Osteocyte (in vitro differentiated cells): ENCODE results near the gene MEF2C. TPM values are rescaled to one million over a fixed set of nuclear protein-coding genes. Genes with fewer than 3 reads are reported as not detected.

Experiments used
- DNase-seq: peaks from one replicate; pipeline ENCODE4 v3.0.0; 2021; ENCODE audit warnings: mixed read lengths; ENCODE audit not compliant: unreplicated experiment; ENCODE audit errors: extremely low spot score
- H3K27ac Mint-ChIP-seq: one replicate; pipeline ENCODE4 v1.8.0; 2021; ENCODE audit warnings: mild to moderate bottlenecking, mixed read lengths; ENCODE audit not compliant: unreplicated experiment
- H3K27me3 Mint-ChIP-seq: one replicate; pipeline ENCODE4 v1.8.0; 2021; ENCODE audit warnings: mixed read lengths; ENCODE audit not compliant: unreplicated experiment
- H3K36me3 Mint-ChIP-seq: one replicate; pipeline ENCODE4 v1.8.0; 2021; ENCODE audit warnings: mixed read lengths; ENCODE audit not compliant: unreplicated experiment
- H3K4me1 Mint-ChIP-seq: one replicate; pipeline ENCODE4 v1.8.0; 2021; ENCODE audit warnings: mixed read lengths; ENCODE audit not compliant: unreplicated experiment
- H3K4me3 Mint-ChIP-seq: one replicate; pipeline ENCODE4 v1.8.0; 2021; ENCODE audit warnings: mild to moderate bottlenecking, moderate library complexity, mixed read lengths; ENCODE audit not compliant: unreplicated experiment
- H3K9me3 Mint-ChIP-seq: one replicate; pipeline ENCODE4 v1.8.0; 2021; ENCODE audit warnings: mixed read lengths; ENCODE audit not compliant: unreplicated experiment
- CTCF ChIP-seq: fragments of 200-600 bp; sonication (generic); IDR thresholded peaks from 2 replicates; pipeline ENCODE4 v1.5.0; 2021; ENCODE audit warnings: antibody characterized with exemption, mild to moderate bottlenecking, moderate library complexity
- total RNA-seq: library from RNA; stranded (reverse); gene quantifications from 2 replicates; pipeline ENCODE4 v1.2.1, GENCODE V29; 2021

Gene MEF2C
- total RNA-seq, 1 donor from 2014 or later: 9.4 TPM

DNA sequence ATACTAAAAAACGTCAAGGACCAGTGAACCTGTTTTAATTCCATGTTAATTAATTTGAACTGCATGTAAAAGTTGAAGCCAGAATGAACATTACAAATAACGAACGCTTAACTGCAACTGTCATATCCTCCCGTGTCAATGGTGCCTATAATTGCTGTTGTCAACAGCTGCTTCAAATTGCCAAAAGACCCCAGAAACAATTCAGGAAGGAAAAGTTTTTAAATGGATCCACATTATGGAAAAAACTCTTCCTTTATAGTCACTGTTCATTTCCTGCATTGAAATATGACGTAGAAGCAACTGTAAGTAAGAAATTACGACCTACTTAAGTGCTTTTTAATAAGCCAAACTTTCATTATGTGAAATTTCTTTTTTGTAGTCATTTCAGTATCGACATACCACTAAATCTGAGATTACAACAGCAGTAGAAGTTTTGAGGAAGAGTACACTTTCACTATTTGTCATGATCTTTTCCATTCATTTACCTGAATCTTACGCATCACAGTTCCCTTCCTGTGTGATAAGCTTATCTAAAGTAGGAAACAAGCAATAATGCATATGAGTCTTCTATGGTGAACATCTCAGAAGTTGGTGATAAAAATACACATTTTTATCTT is 37.8 kb downstream of the MEF2C start:
- Mint-ChIP-seq H3K4me3 (no peak overlapping the region), H3K4me1 (no peaks in the 10 kb centered on the region), H3K9me3 (no peaks in the 10 kb centered on the region), H3K36me3 (no peaks in the 10 kb centered on the region), H3K27me3 (no peaks in the 10 kb centered on the region), H3K27ac (no peak overlapping the region)
- no peak for TF ChIP-seq CTCF
- no peak for DNase-seq

GRCh38 chr5:88842784-88843183 is 40.2 kb downstream of the MEF2C start:
- no peak for TF ChIP-seq CTCF
- DNase-seq: no peak
- Mint-ChIP-seq H3K9me3 (no peaks in the 10 kb centered on the region), H3K4me1 (no peaks in the 10 kb centered on the region), H3K27ac (no peak overlapping the region), H3K36me3 (no peaks in the 10 kb centered on the region), H3K27me3 (no peaks in the 10 kb centered on the region), H3K4me3 (no peak overlapping the region)

GRCh38 chr5:88841212-88841611 is 41.8 kb downstream of the MEF2C start:
- H3K9me3 Mint-ChIP-seq: no peaks in the 10 kb centered on the region
- H3K4me3 Mint-ChIP-seq: no peak overlapping the region
- no peak overlapping the region for H3K27ac Mint-ChIP-seq
- DNase-seq: no peak
- TF ChIP-seq CTCF: no peak
- no peaks in the 10 kb centered on the region for H3K27me3 Mint-ChIP-seq
- H3K4me1 Mint-ChIP-seq: peaks cover 6% of the 10 kb centered on the region
- H3K36me3 Mint-ChIP-seq: no peaks in the 10 kb centered on the region

DNA sequence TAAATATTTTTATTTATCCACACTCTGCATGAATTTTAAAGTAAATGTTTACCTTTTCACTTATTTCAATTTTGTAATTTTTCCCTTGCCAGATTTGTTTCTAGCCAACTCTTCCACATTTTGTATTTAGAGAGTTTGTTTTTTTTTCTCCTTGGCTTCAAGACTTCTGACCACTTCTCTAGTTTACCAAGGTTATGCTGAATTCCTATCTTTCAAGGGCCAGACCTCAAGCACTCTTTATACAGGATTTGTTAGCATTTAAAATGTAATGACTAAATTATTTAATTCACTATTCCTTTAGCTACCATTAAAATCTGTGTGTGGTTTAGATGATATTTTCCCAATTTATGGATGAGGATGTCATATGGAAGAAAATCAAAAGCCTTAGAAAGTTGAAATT is 42.5 kb downstream of the MEF2C start:
- Mint-ChIP-seq H3K27me3 (no peaks in the 10 kb centered on the region), H3K4me1 (peaks cover 7% of the 10 kb centered on the region), H3K4me3 (no peak overlapping the region), H3K9me3 (no peaks in the 10 kb centered on the region), H3K36me3 (no peaks in the 10 kb centered on the region), H3K27ac (no peak overlapping the region)
- TF ChIP-seq CTCF: no peak
- DNase-seq: no peak

DNA sequence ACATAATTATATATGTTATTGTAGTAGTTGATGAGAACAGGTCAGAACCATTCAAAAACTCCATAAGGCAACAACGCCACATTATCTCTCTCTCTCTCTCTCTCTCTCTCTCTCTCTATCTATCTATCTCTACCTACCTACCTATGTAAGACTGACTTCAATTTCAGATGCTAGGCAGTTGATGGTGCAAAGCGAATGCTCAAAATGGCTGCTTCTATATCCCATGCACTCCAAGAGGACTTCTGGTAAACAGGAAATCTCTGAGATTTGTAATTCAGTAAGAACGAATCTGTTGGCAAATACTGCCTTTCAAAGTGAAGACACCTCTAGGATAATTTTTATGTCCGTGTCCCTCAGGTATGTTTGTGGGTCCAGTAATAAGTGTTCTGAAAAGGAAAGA is 43.7 kb downstream of the MEF2C start:
- H3K4me3 Mint-ChIP-seq: no peak overlapping the region
- no peak for DNase-seq
- no peak for TF ChIP-seq CTCF
- no peak overlapping the region for H3K27ac Mint-ChIP-seq
- no peaks in the 10 kb centered on the region for H3K27me3 Mint-ChIP-seq
- H3K4me1 Mint-ChIP-seq: peaks cover 7% of the 10 kb centered on the region
- no peaks in the 10 kb centered on the region for H3K9me3 Mint-ChIP-seq
- no peaks in the 10 kb centered on the region for H3K36me3 Mint-ChIP-seq
